Measurements from ENCODE around the gene SH3BP5.

DNA sequence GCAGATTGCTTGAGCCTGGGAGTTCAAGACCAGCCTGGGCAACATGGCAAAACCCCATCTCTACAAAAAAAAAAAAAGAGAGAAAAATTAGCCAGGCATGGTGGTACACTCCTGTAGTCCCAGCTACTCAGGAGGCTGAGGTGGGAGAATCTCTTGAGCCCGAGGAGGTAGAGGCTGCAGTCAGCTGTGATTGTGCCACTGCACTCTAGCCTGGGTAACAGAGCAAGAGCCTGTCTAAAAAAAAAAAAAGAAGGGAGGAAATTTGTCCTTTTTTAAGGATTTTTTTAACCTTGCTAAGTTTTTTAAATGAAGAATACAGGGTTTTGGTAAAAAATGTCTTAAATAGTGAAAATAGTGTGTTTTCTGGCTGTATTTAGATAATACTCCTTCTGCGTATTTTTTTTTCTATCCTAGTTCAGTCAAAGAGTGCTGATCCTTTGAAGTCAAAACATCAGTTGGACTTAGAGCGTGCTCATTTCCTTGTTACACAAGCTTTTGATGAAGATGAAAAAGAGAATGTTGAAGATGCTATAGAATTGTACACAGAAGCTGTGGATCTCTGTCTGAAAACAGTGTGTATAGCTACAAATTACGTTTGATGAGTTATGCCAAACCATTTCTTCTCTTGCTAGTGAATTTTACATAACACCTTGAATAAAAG is 115.2 kb downstream of the SH3BP5 start:
- no peak for TF ChIP-seq CTCF (IDR thresholded peaks at IDR 0.05)
- TF ChIP-seq POLR2A (IDR thresholded peaks at IDR 0.05), result no peak
